ENCODE results near the gene TENM4. TPM values are rescaled to one million over a fixed set of nuclear protein-coding genes. Genes with fewer than 3 reads are reported as not detected.

Gene TENM4
- total RNA-seq, 1 experiment from 2014 or later = 0.39 TPM

DNA sequence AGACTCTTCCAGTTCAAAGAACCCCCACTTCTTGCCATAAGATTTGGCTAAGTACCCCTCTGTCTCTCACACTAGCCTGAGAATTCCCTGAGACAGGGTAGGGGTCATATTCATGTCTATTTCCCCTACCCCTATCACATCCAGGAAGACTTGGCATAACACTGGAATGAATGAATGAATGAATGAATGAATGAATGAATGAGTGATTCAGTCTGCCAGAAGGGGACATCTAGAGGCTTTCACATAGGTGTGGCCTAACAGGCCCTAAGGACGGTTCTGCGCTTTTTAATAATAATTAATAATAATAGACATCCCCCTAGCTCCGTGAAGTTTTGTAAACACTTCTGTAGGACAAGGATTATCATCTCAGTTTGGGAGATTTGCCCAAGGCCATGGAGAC is 415.7 kb downstream of the TENM4 start:
- H3K9me3 ChIP-seq (ENCODE audit: control insufficient read depth, insufficient read depth, low read depth, low read length) = no peaks in the 10 kb centered on the region
- intact Hi-C loops (cut with micrococcal nuclease; ENCODE audit: unreplicated experiment) (no loop called here), in situ Hi-C loops (cut with HindIII; ENCODE audit: low pct_unique_long_range_greater_than_20kb, low sequenced_read_pairs) (no loop called here)
- no peaks in the 10 kb centered on the region for H3K36me3 ChIP-seq (ENCODE audit: control insufficient read depth, insufficient read depth, low read length)
- DNase-seq (ENCODE audit: low read depth, low spot score) = no peak
- ChIA-PET CTCF (no interaction called here), POLR2A (no interaction called here)
- BruUV-seq (replicated peaks) = no TSS peak
- TF ChIP-seq SIN3A (IDR thresholded peaks at IDR 0.05; ENCODE audit: borderline replicate concordance, insufficient read depth, low read depth, low read length) (no peak), POLR2AphosphoS5 (IDR thresholded peaks at IDR 0.05; ENCODE audit: low read depth, low read length) (no peak), REST (IDR thresholded peaks at IDR 0.05; ENCODE audit: insufficient read depth in 1 of 2, low read depth in 2 of 2, low read length in 1 of 2) (no peak), TCF7L2 (IDR thresholded peaks at IDR 0.05; ENCODE audit: low read depth, low read length) (no peak)
- TF ChIP-seq, protein P1, sequence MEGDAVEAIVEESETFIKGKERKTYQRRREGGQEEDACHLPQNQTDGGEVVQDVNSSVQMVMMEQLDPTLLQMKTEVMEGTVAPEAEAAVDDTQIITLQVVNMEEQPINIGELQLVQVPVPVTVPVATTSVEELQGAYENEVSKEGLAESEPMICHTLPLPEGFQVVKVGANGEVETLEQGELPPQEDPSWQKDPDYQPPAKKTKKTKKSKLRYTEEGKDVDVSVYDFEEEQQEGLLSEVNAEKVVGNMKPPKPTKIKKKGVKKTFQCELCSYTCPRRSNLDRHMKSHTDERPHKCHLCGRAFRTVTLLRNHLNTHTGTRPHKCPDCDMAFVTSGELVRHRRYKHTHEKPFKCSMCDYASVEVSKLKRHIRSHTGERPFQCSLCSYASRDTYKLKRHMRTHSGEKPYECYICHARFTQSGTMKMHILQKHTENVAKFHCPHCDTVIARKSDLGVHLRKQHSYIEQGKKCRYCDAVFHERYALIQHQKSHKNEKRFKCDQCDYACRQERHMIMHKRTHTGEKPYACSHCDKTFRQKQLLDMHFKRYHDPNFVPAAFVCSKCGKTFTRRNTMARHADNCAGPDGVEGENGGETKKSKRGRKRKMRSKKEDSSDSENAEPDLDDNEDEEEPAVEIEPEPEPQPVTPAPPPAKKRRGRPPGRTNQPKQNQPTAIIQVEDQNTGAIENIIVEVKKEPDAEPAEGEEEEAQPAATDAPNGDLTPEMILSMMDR (IDR thresholded peaks at IDR 0.05) = no peak
- H3K27ac ChIP-seq (ENCODE audit: low read length) = no peak overlapping the region
- no peak for ATAC-seq
- H3K27me3 ChIP-seq (ENCODE audit: control insufficient read depth, insufficient read depth, low read length) = 0 out of 2 replicates have a peak, but pooled peaks cover 5% of the 10 kb centered on the region
- H3K4me3 ChIP-seq (ENCODE audit: low read depth in 2 of 2, low read length in 2 of 2) = no peak overlapping the region
- H3K4me1 ChIP-seq (ENCODE audit: control insufficient read depth, insufficient read depth, low read length) = no peaks in the 10 kb centered on the region

- H3K9me3 ChIP-seq (ENCODE audit: control insufficient read depth, insufficient read depth, low read depth, low read length) = no peaks in the 10 kb centered on the region
- DNase-seq (ENCODE audit: low read depth, low spot score) (no peak), ATAC-seq (no peak)
- TF ChIP-seq SIN3A (IDR thresholded peaks at IDR 0.05; ENCODE audit: borderline replicate concordance, insufficient read depth, low read depth, low read length) = no peak
- no peak for TF ChIP-seq REST (IDR thresholded peaks at IDR 0.05; ENCODE audit: insufficient read depth in 1 of 2, low read depth in 2 of 2, low read length in 1 of 2)
- TF ChIP-seq TCF7L2 (IDR thresholded peaks at IDR 0.05; ENCODE audit: low read depth, low read length) = no peak
- TF ChIP-seq POLR2AphosphoS5 (IDR thresholded peaks at IDR 0.05; ENCODE audit: low read depth, low read length) = no peak
- TF ChIP-seq, protein P1 (IDR thresholded peaks at IDR 0.05) = no peak
- H3K27me3 ChIP-seq (ENCODE audit: control insufficient read depth, insufficient read depth, low read length) = 0 out of 2 replicates have a peak, but pooled peaks cover 5% of the 10 kb centered on the region
- H3K4me1 ChIP-seq (ENCODE audit: control insufficient read depth, insufficient read depth, low read length) = no peaks in the 10 kb centered on the region
- intact Hi-C loops (cut with micrococcal nuclease; ENCODE audit: unreplicated experiment) (no loop called here), in situ Hi-C loops (cut with HindIII; ENCODE audit: low pct_unique_long_range_greater_than_20kb, low sequenced_read_pairs) (no loop called here)
- no TSS peak for BruUV-seq (replicated peaks)
- CTCF ChIA-PET = no interaction called here
- POLR2A ChIA-PET = no interaction called here
- no peak overlapping the region for H3K4me3 ChIP-seq (ENCODE audit: low read depth in 2 of 2, low read length in 2 of 2)
- no peak overlapping the region for H3K27ac ChIP-seq (ENCODE audit: low read length)
- no peaks in the 10 kb centered on the region for H3K36me3 ChIP-seq (ENCODE audit: control insufficient read depth, insufficient read depth, low read length)
These were observed 418.6 kb downstream of the TENM4 start for GRCh38 chr11:79022265-79022664.
